DMS53 treated with DMSO at 0.1 percent for 48 hours (cell line): Measurements from ENCODE around the gene SMURF1.
"Not testable (repeated sequence)": the region's sequence is repeated elsewhere in the genome, so short reads cannot be mapped to it uniquely, and the experiment has no call there.

Experiments used
- DNase-seq: peaks from one replicate; lab custom pipeline; 2025; ENCODE audit not compliant: unreplicated experiment; lab: John Stamatoyannopoulos, UW

SMURF1 gene

GRCh38 chr7:99061001-99061776 lies 82.7 kb downstream of the SMURF1 start:
- no peak for DNase-seq

- no peak for DNase-seq
Measured at GRCh38 chr7:99054781-99055180, 89.1 kb downstream of the SMURF1 start.

GRCh38 chr7:99050971-99051370 lies 92.9 kb downstream of the SMURF1 start:
- no peak for DNase-seq

- no peak for DNase-seq
Measured at GRCh38 chr7:99047526-99048077, 96.3 kb downstream of the SMURF1 start.

GRCh38 chr7:99046722-99047121 lies 97.2 kb downstream of the SMURF1 start:
- no peak for DNase-seq

- not testable (repeated sequence) for DNase-seq
Measured at GRCh38 chr7:99046262-99046661, 97.6 kb downstream of the SMURF1 start.

- DNase-seq, result not testable (repeated sequence)
Measured at GRCh38 chr7:99044858-99045257, 99.0 kb downstream of the SMURF1 start.

- DNase-seq, result no peak
Measured at GRCh38 chr7:99042957-99043356, 101.0 kb downstream of the SMURF1 start.

- no peak for DNase-seq
Measured at GRCh38 chr7:99041526-99041925, 102.4 kb downstream of the SMURF1 start.

- DNase-seq, result peak; percentile 81
Measured at GRCh38 chr7:99040104-99040958, 103.6 kb downstream of the SMURF1 start.

- no peak for DNase-seq
Measured at GRCh38 chr7:99039384-99039891, 104.5 kb downstream of the SMURF1 start.

GRCh38 chr7:99038086-99038855 lies 105.6 kb downstream of the SMURF1 start:
- DNase-seq, result no peak

GRCh38 chr7:99037327-99037940 lies 106.5 kb downstream of the SMURF1 start:
- no peak for DNase-seq

- no peak for DNase-seq
Measured at GRCh38 chr7:99036546-99037111, 107.3 kb downstream of the SMURF1 start.

- no peak for DNase-seq
Measured at GRCh38 chr7:99035723-99036545, 108.0 kb downstream of the SMURF1 start.

- no peak for DNase-seq
Measured at GRCh38 chr7:99034932-99035722, 108.8 kb downstream of the SMURF1 start.

GRCh38 chr7:99033765-99034164 lies 110.1 kb downstream of the SMURF1 start:
- DNase-seq, result no peak

GRCh38 chr7:99032928-99033327 lies 111.0 kb downstream of the SMURF1 start:
- DNase-seq, result no peak
